Measurements from ENCODE around the gene PDE4D.

GRCh38 chr5:59368951-59369350 lies 524.6 kb downstream of the PDE4D start:
- no peak for TF ChIP-seq ZNF274 (IDR thresholded peaks at IDR 0.05; ENCODE audit: low read depth, low read length)
- TF ChIP-seq YY1 (IDR thresholded peaks at IDR 0.05; ENCODE audit: insufficient read depth, insufficient read length) = no peak

Measured in NT2/D1 (cell line).